Transverse colon (tissue), 4 donors: ENCODE data around the gene CLIC5. TPM values are rescaled to one million over a fixed set of nuclear protein-coding genes. Genes with fewer than 3 reads are reported as not detected.
A peak's percentile ranks its signal among the peaks of the same experiment; 100 is the strongest.

Experiments used
- DNase-seq: peaks from one replicate; pipeline ENCODE4 v3.0.0-alpha.2; 2019
- H3K27ac ChIP-seq, 4 donors: fragments of 200-600 bp; sonication (generic); 2 replicates each; pipeline ENCODE4 v1.5.1; 2016 to 2018; ENCODE audit warnings: inconsistent platforms in 4 of 4
- H3K27me3 ChIP-seq: fragments of 200-600 bp; sonication (generic); 2 replicates; pipeline ENCODE4 v1.5.1; 2017; ENCODE audit warnings: inconsistent platforms
- H3K36me3 ChIP-seq, 4 donors: fragments of 200-600 bp; sonication (generic); 2 replicates each; pipeline ENCODE4 v1.5.1; 2017 to 2019; ENCODE audit warnings: inconsistent platforms in 4 of 4
- H3K4me1 ChIP-seq, 4 donors: fragments of 200-600 bp; sonication (generic); 2 replicates each; pipeline ENCODE4 v1.5.1; 2017 to 2020; ENCODE audit warnings: inconsistent platforms in 4 of 4
- H3K4me3 ChIP-seq, 4 donors: fragments of 200-600 bp; sonication (generic); 1 replicate in 1 of 4; 2 replicates in 3 of 4; pipeline versions ENCODE4 v1.5.1 to v1.6.1; 2017 to 2019; ENCODE audit warnings: inconsistent platforms in 4 of 4
- H3K9me3 ChIP-seq, 2 donors: fragments of 200-600 bp; sonication (generic); 2 replicates each; pipeline ENCODE4 v1.5.1; 2017 to 2019; ENCODE audit warnings: inconsistent platforms in 2 of 2
- EP300 ChIP-seq: sonication (generic); formaldehyde crosslinking; IDR thresholded peaks from one replicate; pipeline ENCODE4 v1.6.1; 2017; ENCODE audit warnings: antibody characterized with exemption, low read depth
- POLR2A ChIP-seq: fragments of 450-650 bp; IDR thresholded peaks from one replicate; pipeline ENCODE4 v1.6.1; 2016; ENCODE audit warnings: antibody characterized with exemption, mild to moderate bottlenecking, moderate library complexity
- POLR2AphosphoS5 ChIP-seq, 3 donors: sonication (generic); formaldehyde crosslinking; IDR thresholded peaks; one replicate each; pipeline ENCODE4 v1.6.1; 2016; ENCODE audit warnings: antibody characterized with exemption in 3 of 3
- WGBS, 2 donors: methylation state at CpG; one replicate each; pipeline ENCODE4 v1.1.5; 2018; ENCODE audit warnings: low coverage in 1 of 2; 5-methylcytosine and 5-hydroxymethylcytosine counted together
- in situ Hi-C, 4 donors: fragments of 200-750 bp; cut with MboI; loops; one replicate each; pipeline versions ENCODE4 v1.15.0 to v1.15.1; 2017; ENCODE audit warnings: low sequenced_read_pairs in 3 of 4, low pct_ligation_motif_present in 1 of 4, low pct_unique_long_range_greater_than_20kb in 1 of 4
- intact Hi-C: fragments of 100-400 bp; cut with DNase I; formaldehyde crosslinking; loops from one replicate; pipeline ENCODE4 v1.15.1; 2023; ENCODE audit warnings: low total_unique reads
- total RNA-seq, 4 donors: library from RNA; depleted of rRNA; stranded (reverse); fragments of >200 nt; gene quantifications; one replicate each; pipeline ENCODE4 v1.1.0, GENCODE V29; 2016
- TF ChIP-seq, protein P1 (sequence below), 5 experiments: fragments of 200-600 bp in 3 of 5; fragments of 450-650 bp in 2 of 5; sonication (generic) in 3 of 5; IDR thresholded peaks; 1 replicate in 2 of 5; 2 replicates in 3 of 5; pipeline ENCODE4 v1.5.1; 2016 to 2017; ENCODE audit warnings: antibody characterized with exemption in 5 of 5, inconsistent platforms in 3 of 5, mild to moderate bottlenecking in 2 of 5, moderate library complexity in 1 of 5

The CLIC5 gene
- total RNA-seq, 4 donors from 2014 or later, result 5.0 to 222 (median 149) TPM

DNA sequence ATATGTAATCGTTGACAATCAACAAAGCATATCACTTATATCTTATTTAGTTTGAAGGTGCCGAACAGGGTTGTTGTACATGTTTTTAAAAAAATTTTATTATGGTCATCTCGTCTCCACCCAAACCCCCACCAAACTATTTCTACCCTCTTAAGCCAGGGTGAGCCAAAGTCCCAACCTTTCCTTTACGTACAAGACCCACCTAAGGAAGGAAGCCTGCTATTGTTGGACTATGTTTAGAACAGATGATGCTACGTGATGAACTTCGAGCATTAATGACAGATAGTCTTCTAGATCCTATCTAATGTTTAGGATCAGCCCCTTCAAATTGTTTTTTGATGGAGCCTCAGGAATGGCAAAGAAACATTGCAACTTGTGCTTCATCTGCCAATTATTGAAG lies 44.4 kb downstream of the CLIC5 start:
- Histone ChIP-seq H3K9me3 (peaks cover 0 to 5% of the 10 kb centered on the region in 2 donors), H3K27me3 (no peaks in the 10 kb centered on the region), H3K4me1 (peaks cover 0 to 37% (median 12%) of the 10 kb centered on the region in 4 donors), H3K4me3 (no peak overlapping the region), H3K27ac (peak overlapping the region in 3 of 4 donors; percentile 75 to 92 (median 87)), H3K36me3 (no peaks in the 10 kb centered on the region)
- in situ Hi-C loops, result no loop called here
- WGBS, 2 donors, result 75 to 80% methylated on average over 4 to 6 of the region's 6 CpGs
- intact Hi-C loops, result no loop called here
- TF ChIP-seq POLR2AphosphoS5 (IDR thresholded peaks at IDR 0.05) (no peak), EP300 (no peak), POLR2A (no peak)
- TF ChIP-seq, protein P1, sequence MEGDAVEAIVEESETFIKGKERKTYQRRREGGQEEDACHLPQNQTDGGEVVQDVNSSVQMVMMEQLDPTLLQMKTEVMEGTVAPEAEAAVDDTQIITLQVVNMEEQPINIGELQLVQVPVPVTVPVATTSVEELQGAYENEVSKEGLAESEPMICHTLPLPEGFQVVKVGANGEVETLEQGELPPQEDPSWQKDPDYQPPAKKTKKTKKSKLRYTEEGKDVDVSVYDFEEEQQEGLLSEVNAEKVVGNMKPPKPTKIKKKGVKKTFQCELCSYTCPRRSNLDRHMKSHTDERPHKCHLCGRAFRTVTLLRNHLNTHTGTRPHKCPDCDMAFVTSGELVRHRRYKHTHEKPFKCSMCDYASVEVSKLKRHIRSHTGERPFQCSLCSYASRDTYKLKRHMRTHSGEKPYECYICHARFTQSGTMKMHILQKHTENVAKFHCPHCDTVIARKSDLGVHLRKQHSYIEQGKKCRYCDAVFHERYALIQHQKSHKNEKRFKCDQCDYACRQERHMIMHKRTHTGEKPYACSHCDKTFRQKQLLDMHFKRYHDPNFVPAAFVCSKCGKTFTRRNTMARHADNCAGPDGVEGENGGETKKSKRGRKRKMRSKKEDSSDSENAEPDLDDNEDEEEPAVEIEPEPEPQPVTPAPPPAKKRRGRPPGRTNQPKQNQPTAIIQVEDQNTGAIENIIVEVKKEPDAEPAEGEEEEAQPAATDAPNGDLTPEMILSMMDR (IDR thresholded peaks at IDR 0.05), result no peak
- DNase-seq, result no peak

DNA sequence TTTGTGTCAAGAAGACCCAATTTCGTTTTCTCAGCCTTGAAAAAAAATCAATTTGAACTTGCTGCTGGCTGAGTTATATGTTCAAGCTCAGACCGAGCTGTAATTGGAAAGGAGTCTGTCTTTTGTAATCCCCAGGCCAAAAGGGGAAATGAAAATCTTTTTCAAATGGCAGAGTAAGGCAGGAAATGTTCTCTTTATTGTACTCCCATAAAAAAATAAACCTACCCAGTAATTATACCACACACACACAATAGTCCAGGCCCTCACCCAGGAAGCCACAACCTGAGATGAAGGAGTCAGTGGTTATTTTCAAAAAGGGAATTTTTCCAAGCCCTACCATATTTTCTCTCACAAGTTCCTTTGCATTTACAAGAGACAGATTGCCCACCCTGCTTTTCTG lies 45.3 kb downstream of the CLIC5 start:
- Histone ChIP-seq H3K27me3 (no peaks in the 10 kb centered on the region), H3K4me1 (peaks cover 0 to 47% (median 16%) of the 10 kb centered on the region in 4 donors), H3K4me3 (peak overlapping the region in 3 of 4 donors; percentile 13 to 44 (median 22)), H3K36me3 (no peaks in the 10 kb centered on the region), H3K9me3 (peaks cover 0 to 3% of the 10 kb centered on the region in 2 donors), H3K27ac (peak overlapping the region; percentile 75 to 92 (median 85))
- in situ Hi-C loops, result no loop called here
- peak; percentile 45 for DNase-seq
- TF ChIP-seq, protein P1 (IDR thresholded peaks at IDR 0.05), result no peak
- TF ChIP-seq EP300, result no peak
- TF ChIP-seq POLR2A, result peak; percentile 64
- TF ChIP-seq POLR2AphosphoS5 (IDR thresholded peaks at IDR 0.05), result peak in 2 of 3 donors; percentile 37 to 63
- intact Hi-C loops, result no loop called here
- WGBS, 2 donors, result 17 to 27% methylated on average over 2 of the region's 2 CpGs

DNA sequence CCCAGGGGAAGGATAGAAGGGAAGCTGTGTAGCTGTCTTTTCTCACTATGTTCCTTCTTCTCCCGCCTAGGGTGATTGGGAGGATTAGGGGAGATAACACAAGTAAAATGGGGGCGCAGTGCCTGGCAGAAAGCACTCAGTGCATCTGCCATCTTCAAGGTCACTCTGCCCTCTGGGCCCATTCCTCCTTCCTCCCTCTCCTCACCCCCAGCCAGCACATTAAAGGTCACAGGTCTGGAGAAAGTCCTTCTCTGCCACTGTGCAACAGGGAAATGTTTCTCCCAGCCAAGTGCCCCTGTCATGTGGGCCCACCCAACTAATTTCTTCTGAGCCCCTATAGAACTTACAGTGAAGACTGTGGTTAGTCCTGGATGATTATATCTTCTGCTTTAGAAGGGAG lies 45.8 kb downstream of the CLIC5 start:
- intact Hi-C loops (no loop called here), in situ Hi-C loops (no loop called here)
- Histone ChIP-seq H3K4me3 (peak overlapping the region in 3 of 4 donors; percentile 13 to 44 (median 22)), H3K9me3 (no peaks in the 10 kb centered on the region), H3K4me1 (peaks cover 0 to 49% (median 16%) of the 10 kb centered on the region in 4 donors), H3K27ac (peak overlapping the region; percentile 75 to 92 (median 85)), H3K27me3 (no peaks in the 10 kb centered on the region), H3K36me3 (no peaks in the 10 kb centered on the region)
- no peak for DNase-seq
- WGBS, 2 donors, result 64% methylated on average over 2 of the region's 2 CpGs; no CpG with 5 or more reads in 1 of the 2 donors
- TF ChIP-seq POLR2AphosphoS5 (IDR thresholded peaks at IDR 0.05) (no peak), POLR2A (no peak), EP300 (no peak)
- TF ChIP-seq, protein P1 (IDR thresholded peaks at IDR 0.05), result no peak

DNA sequence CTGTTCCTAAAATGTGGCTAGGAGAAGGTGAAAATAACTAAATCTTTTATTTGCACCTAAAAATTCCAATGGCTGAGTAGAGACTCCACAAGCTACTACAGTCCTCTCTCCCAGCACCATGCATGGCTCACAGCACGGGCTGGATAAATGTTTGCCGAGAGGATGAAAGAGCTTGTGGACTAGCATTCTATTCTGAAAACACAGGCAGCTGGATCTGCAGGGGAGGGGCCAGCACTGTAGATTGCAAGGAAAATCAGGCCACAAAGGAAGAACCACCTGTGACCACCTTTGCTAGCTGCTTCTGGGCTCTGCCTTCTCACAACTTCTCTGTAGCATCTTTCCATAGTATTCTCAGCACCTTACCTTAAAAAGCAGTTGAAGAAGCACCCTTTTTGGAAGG lies 46.6 kb downstream of the CLIC5 start:
- Histone ChIP-seq H3K4me3 (peak overlapping the region in 3 of 4 donors; percentile 13 to 44 (median 22)), H3K27me3 (no peaks in the 10 kb centered on the region), H3K4me1 (peaks cover 0 to 49% (median 16%) of the 10 kb centered on the region in 4 donors), H3K27ac (peak overlapping the region; percentile 75 to 92 (median 85)), H3K9me3 (peaks cover 0 to 3% of the 10 kb centered on the region in 2 donors), H3K36me3 (no peaks in the 10 kb centered on the region)
- 47 to 71% methylated on average over 2 of the region's 2 CpGs for WGBS, 2 donors
- TF ChIP-seq, protein P1 (IDR thresholded peaks at IDR 0.05), result no peak
- TF ChIP-seq EP300 (no peak), POLR2AphosphoS5 (IDR thresholded peaks at IDR 0.05) (no peak), POLR2A (no peak)
- in situ Hi-C loops, result no loop called here
- intact Hi-C loops, result no loop called here
- peak; percentile 33 for DNase-seq
